DND-41 (cell line): Measurements from ENCODE around the gene FAM107A.

ENCODE experiments used
- CTCF ChIP-seq: IDR thresholded peaks from 2 replicates; pipeline ENCODE4 v1.5.1; 2012; ENCODE audit warnings: borderline replicate concordance, low read length, moderate library complexity, mild to moderate bottlenecking; ENCODE audit not compliant: poor library complexity, severe bottlenecking; ENCODE audit errors: extremely low read depth
- EZH2 ChIP-seq: IDR thresholded peaks from 3 replicates; pipeline ENCODE4 v1.6.1; 2012; ENCODE audit warnings: borderline replicate concordance, low read depth, mild to moderate bottlenecking, moderate library complexity, low read length, inconsistent platforms; ENCODE audit not compliant: severe bottlenecking

DNA sequence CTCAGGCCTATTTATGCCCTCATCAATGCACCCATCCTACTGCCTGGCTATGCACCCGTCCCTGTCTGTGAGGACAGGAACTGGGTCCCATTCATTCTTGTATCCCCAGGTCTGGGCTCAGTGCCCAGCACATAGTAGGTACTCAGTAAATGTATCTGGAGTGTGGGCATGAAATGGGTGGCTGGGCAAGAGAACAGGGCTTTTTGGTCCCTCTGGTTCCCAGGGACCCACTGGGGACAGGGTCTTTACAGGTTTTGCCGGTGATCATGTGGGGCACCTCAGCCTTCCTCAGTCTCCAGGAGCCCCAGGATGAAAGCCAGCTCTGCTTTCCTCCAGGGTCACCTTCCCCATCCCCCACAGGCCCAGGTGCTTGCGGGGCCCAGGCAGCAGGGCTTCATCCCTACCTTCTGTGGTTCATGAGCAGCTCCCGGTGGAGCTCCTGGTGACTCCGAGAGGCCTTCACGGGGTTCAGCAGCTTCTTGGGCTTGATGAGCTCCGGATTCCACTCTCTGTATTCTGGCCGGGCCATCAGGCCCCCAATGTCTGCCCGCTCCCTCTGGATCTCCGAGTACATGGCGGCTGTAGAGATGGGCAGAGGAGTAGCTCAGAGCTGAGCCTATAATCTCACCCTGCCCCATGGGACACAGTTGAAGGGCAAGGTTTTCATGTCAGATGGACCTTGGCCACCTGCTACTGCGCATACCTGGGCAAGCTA lies 7.7 kb downstream of the FAM107A start:
- TF ChIP-seq CTCF (no peak), EZH2 (no peak)
